HK-2 (cell line): ENCODE measurements around the gene C3orf52.
"Not testable (repeated sequence)": the region's sequence is repeated elsewhere in the genome, so short reads cannot be mapped to it uniquely, and the experiment has no call there.

ENCODE experiments used
- DNase-seq: peaks from one replicate; pipeline ENCODE4 v3.0.0-alpha.2; 2018; ENCODE audit not compliant: unreplicated experiment

Gene C3orf52, protein sequence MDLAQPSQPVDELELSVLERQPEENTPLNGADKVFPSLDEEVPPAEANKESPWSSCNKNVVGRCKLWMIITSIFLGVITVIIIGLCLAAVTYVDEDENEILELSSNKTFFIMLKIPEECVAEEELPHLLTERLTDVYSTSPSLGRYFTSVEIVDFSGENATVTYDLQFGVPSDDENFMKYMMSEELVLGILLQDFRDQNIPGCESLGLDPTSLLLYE

DNA sequence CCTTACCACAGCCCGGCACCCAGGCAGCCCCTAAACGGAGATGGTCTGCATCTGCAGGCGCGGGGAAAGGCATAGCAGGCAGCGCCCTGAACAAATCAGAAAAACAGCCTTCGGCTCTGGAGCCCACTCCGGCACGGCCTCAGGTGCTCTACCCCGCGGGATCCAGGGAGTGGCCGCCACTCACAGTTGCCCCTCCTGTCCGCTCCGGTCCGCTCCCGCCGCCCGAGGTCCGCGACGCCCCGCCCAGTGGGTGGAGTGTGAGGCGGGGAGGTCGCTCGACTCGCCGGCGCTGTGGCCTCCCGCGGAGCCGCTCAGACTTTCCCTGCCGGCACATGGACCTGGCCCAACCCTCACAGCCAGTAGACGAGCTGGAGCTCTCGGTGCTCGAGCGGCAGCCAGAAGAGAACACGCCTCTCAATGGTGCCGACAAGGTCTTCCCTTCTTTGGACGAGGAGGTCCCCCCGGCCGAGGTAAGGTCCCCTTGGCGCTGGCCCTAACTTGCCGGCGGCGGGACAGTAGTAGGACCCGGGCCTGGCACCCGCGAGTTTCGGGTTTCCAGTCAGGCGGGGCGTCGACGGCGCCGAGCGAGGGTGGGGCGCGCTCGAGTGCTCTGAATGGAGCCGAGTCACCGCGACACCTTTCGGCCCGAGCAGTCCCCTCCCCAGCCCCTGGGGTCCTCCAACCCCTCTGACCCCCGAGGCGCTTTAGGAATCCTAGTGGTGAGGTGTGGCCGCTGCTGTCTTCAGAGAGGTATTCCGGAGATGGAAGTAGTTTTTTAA is at the start of gene C3orf52:
TSS of gene C3orf52 (plus strand) at position 314 of the 779 bp plus-strand sequence. CDS start at position 333, 19 bp downstream.
- peak; percentile 93 for DNase-seq

DNA sequence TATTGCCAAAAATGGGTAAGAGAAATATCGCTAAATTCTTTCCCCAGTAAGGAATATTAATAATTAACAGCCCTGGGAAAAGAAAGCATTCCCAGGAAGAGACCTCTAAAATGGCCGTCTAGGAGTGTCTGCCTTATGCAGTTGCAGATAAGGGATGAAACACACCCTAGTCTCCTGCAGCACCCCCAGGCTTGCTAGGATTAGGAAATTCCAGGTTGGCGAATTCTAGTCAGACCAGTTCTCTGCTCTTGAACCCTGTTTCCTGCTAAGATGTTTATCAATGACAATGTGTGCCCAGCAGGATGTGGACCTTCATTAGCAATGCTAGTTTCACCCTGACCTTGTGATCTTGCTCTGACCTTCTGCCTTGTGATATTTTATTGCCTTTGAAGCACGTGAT is 49.0 kb upstream of the C3orf52 start:
- DNase-seq, result not testable (repeated sequence)

GRCh38 chr3:112038863-112039262 is 47.3 kb upstream of the C3orf52 start:
- no peak for DNase-seq

- DNase-seq, result no peak
Observed at GRCh38 chr3:112041321-112041720, 44.9 kb upstream of the C3orf52 start.

DNA sequence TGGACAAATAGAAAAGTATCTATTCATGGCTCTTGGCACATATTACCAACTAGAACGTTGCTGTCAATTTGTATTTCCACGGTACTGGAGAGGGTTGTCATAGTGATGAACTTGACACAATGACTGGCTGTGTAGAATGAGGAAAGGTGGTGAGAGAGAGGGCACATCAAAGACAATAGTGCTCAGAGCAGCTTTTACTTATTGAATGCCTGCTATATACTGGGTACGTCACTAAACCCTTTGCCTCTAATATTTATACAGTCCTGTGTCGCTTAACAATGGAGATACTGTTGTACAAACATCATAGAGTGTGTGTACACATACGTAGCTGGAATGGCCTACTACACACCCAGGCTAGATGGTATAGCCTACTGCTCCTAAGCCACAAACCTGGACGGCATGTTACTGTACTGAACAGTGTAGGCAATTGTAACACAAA is 43.3 kb upstream of the C3orf52 start:
- DNase-seq, result no peak

DNA sequence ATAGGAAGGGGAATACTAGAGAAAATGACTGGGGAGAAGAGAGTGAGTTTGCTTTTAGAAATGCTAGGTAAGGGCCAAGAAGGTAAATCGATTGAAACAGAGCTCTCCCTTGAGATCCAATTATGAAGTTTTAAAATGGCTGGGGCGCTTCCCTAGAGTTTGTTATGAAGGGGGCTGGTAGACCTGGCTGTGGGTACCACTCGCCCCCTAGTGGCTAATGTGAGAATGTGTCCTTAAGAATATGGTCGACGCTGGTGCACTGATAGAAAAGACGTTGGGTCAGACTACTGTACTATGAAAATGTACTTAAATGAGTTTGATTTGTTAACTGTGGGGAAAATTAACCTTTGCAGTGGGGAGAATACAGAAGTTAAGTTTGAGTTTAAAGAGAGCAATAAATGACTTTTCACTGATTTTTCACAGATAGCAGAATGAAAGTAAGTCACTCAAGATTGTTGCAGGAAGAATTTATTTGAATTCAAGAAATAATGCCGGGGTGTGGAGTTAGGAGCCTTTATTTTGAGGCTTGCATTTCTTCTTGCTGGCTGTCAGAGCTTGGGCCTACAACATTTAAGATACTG is 42.5 kb upstream of the C3orf52 start:
- peak; percentile 57 for DNase-seq

GRCh38 chr3:112046599-112046998 is 39.6 kb upstream of the C3orf52 start:
- no peak for DNase-seq

DNA sequence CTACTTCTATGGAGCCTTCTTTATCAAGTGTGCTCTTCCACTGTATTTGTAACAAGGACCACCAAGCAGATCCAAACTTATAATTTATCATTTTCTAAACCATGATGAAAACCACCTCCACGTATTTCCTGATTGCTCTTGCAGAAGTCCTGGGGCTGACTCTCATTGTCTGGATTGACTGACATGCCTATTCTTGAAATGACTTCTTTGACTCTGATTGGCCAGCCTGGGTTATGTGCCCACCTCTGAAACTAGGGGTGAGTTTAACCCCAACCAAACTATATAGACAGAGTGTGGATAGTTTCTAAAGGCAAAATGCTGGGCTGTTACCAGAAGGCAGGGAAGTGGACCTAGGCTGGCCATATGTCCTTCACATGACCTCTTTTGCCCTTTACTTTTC is 38.9 kb upstream of the C3orf52 start:
- DNase-seq, result no peak

- DNase-seq, result no peak
Observed at GRCh38 chr3:112048911-112049310, 37.3 kb upstream of the C3orf52 start.

DNA sequence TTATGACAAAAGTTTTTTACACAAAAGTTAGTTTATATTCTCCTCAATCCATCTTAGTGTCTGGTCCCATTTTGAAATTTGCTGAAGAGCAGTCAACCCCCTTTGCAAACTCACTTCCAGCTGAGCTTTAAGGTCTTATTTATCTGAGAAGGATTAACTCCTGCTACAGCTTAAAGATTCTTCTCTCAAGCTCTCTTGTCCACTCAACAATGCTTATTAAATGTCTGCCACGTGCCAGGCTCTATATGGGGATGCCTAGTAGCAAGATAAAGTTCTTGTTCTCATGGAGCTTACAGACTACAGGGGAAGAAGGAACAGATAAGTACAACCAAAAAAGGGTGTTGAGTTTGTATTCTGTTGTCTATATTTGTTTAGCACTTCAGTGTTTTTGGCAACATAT is 33.0 kb upstream of the C3orf52 start:
- DNase-seq, result no peak

GRCh38 chr3:112056451-112056929 is 29.7 kb upstream of the C3orf52 start:
- DNase-seq, result no peak

- DNase-seq, result no peak
Observed at GRCh38 chr3:112059497-112059896, 26.7 kb upstream of the C3orf52 start.

DNA sequence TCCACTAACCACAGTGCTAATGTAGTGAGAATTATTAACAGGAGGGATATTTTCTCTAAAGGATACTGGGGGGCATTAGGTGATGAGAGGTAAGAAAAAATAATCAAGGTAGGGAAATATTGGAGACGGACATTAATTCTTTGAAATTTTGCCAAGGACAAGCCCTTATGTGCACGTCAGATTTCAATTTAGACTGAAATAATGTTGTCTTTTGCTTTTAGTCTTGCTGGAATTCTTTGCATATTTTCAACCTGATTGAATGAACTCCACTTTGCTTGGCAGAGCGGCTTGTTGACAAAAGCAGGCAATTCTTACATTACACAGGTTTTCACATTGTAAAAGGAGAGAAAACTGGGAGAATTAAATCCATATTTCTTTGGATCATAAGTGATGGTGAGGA is 25.0 kb upstream of the C3orf52 start:
- DNase-seq, result no peak

GRCh38 chr3:112072387-112073060 is 13.7 kb upstream of the C3orf52 start:
- not testable (repeated sequence) for DNase-seq

- no peak for DNase-seq
Observed at GRCh38 chr3:112074006-112074405, 12.2 kb upstream of the C3orf52 start.

- DNase-seq, result peak; percentile 84
Observed at GRCh38 chr3:112074616-112075497, 11.3 kb upstream of the C3orf52 start.

DNA sequence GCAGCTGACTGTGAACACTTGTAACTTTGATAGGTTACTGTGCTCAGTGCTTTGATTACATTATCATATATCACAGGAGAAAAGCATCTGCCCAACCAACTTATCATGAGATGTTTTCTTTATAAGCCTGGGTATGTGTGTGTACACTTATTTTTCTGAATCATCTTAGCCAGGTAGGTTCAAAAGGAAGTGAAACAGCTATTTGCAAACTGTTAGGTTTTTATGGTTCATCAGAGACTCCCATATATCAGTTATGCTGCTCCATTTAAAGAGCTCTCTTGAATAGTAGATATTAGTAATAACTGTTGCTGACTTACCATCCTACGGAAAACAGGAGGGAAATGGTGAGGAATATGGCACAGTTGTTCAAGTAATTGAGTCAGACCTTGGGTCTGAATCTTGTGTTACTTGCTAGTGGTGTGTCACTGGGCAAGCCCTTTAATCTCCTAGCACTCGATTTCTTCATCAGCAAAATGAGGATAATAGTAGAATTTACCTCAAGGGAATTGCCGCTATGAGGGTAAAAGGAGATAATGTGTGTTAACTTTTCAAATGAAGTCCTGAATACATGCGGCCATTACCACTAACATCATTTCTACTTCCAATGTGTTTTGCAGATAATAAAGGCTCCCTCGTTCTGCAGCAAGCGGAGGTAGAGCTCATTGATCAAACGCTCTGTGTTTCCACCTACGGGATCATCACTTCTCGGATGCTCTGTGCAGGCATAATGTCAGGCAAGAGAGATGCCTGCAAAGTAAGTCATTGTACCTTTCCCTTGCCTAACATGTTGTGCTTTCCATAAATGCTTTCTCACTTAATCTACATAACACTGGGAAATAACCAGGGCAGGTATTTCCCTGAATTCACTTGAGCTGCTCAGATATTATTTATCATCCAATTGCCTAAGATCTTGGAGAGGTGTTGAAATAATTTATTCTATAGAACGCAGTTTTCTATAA is 7.8 kb upstream of the C3orf52 start:
- no peak for DNase-seq

GRCh38 chr3:112083239-112083638 is 3.0 kb upstream of the C3orf52 start:
- DNase-seq, result no peak

GRCh38 chr3:112084980-112085705 is 1.0 kb upstream of the C3orf52 start:
- no peak for DNase-seq
